IMR-90 (cell line): ENCODE data around the gene LRFN2. TPM values are rescaled to one million over a fixed set of nuclear protein-coding genes. Genes with fewer than 3 reads are reported as not detected.

ENCODE experiments used
- ATAC-seq: fragments of 200-7000 bp; cut with Tn5 transposase; 2 replicates; pipeline ENCODE4 v1.9.1; 2020; ENCODE audit warnings: low read depth, mild to moderate bottlenecking, moderate library complexity
- BruUV-seq: library from RNA; stranded (reverse); fragments of 400-500 nt; replicated peaks from 2 replicates; lab custom pipeline; 2021; lab: Mats Ljungman, UMichigan
- CTCF ChIA-PET: fragments of 300-600 bp; formaldehyde crosslinking; extraction: SDS; loops from one replicate; lab custom pipeline; 2021; ENCODE audit warnings: antibody characterized with exemption; lab: Yijun Ruan, JAX
- POLR2A ChIA-PET: fragments of 300-600 bp; sonication (Branson Sonifier 250); formaldehyde crosslinking; loops from one replicate; lab custom pipeline; 2022; ENCODE audit warnings: antibody characterized with exemption; ENCODE audit not compliant: unreplicated experiment; lab: Charles Lee
- DNase-seq: peaks from one replicate; pipeline ENCODE4 v3.0.0; 2013
- H2AFZ ChIP-seq: replicated peaks from 2 replicates; pipeline ENCODE3; 2013; ENCODE audit warnings: low read length, mild to moderate bottlenecking; ENCODE audit not compliant: poor library complexity
- H2AK5ac ChIP-seq: 2 replicates; pipeline ENCODE4 v1.6.1; 2013; ENCODE audit warnings: low read depth, low read length, inconsistent platforms
- H2AK9ac ChIP-seq: replicated peaks from 2 replicates; pipeline ENCODE3; 2013; ENCODE audit warnings: mild to moderate bottlenecking, low read depth, low read length, moderate library complexity; ENCODE audit not compliant: poor library complexity
- H2BK120ac ChIP-seq: 2 replicates; pipeline ENCODE4 v1.6.1; 2013; ENCODE audit warnings: low read depth, low read length, inconsistent platforms
- H2BK15ac ChIP-seq: 3 replicates; pipeline ENCODE4 v1.6.1; 2013; ENCODE audit warnings: low read depth, low read length, inconsistent platforms
- H2BK20ac ChIP-seq: 2 replicates; pipeline ENCODE4 v1.6.1; 2013; ENCODE audit warnings: low read depth, mild to moderate bottlenecking, inconsistent platforms, low read length, moderate library complexity
- H2BK5ac ChIP-seq: 2 replicates; pipeline ENCODE4 v1.6.1; 2013; ENCODE audit warnings: mild to moderate bottlenecking, low read depth, low read length, inconsistent platforms; ENCODE audit not compliant: poor library complexity, severe bottlenecking
- H3K14ac ChIP-seq: replicated peaks from 2 replicates; pipeline ENCODE4 v1.6.1; 2013; ENCODE audit warnings: low read depth, low read length, inconsistent platforms
- H3K18ac ChIP-seq: 2 replicates; pipeline ENCODE4 v1.6.1; 2013; ENCODE audit warnings: low read depth, low read length, control low read depth
- H3K23ac ChIP-seq: 2 replicates; pipeline ENCODE4 v1.6.1; 2013; ENCODE audit warnings: low read depth, low read length, inconsistent platforms
- H3K27ac ChIP-seq: 2 replicates; pipeline ENCODE4 v1.5.1; 2013; ENCODE audit warnings: mild to moderate bottlenecking, control low read depth, low read length; ENCODE audit not compliant: insufficient read depth
- H3K27me3 ChIP-seq: 2 replicates; pipeline ENCODE4 v1.6.1; 2013; ENCODE audit warnings: low read length; ENCODE audit not compliant: control insufficient read depth, insufficient read depth
- H3K36me3 ChIP-seq: 2 replicates; pipeline ENCODE4 v1.6.1; 2013; ENCODE audit warnings: low read length, mixed read lengths; ENCODE audit not compliant: control insufficient read depth, insufficient read depth
- H3K4ac ChIP-seq: 2 replicates; pipeline ENCODE4 v1.6.1; 2013; ENCODE audit warnings: low read depth, low read length, inconsistent platforms
- H3K4me1 ChIP-seq: 2 replicates; pipeline ENCODE4 v1.6.1; 2013; ENCODE audit warnings: low read length, mixed read lengths; ENCODE audit not compliant: control insufficient read depth, insufficient read depth
- H3K4me2 ChIP-seq: 2 replicates; pipeline ENCODE4 v1.6.1; 2013; ENCODE audit warnings: low read depth, mild to moderate bottlenecking, control low read depth, low read length, moderate library complexity
- H3K4me3 ChIP-seq: 2 replicates; pipeline ENCODE4 v1.5.1; 2013; ENCODE audit warnings: low read depth, mild to moderate bottlenecking, control low read depth, low read length, moderate library complexity; ENCODE audit not compliant: insufficient read depth
- H3K56ac ChIP-seq: 2 replicates; pipeline ENCODE4 v1.6.1; 2013; ENCODE audit warnings: low read length, inconsistent platforms; ENCODE audit not compliant: insufficient read depth; ENCODE audit errors: extremely low read depth
- H3K79me1 ChIP-seq, 2 experiments: 2 replicates each; pipeline ENCODE4 v1.6.1; 2013; ENCODE audit warnings: low read length in 2 of 2, inconsistent platforms in 1 of 2, low read depth in 1 of 2
- H3K9ac ChIP-seq: 2 replicates; pipeline ENCODE4 v1.6.1; 2013; ENCODE audit warnings: low read depth, low read length, control low read depth
- H3K9me1 ChIP-seq: 2 replicates; pipeline ENCODE4 v1.6.1; 2013; ENCODE audit warnings: low read length, inconsistent platforms; ENCODE audit not compliant: insufficient read depth
- H3K9me3 ChIP-seq: 2 replicates; pipeline ENCODE4 v1.6.1; 2013; ENCODE audit warnings: low read length; ENCODE audit not compliant: control insufficient read depth, insufficient read depth
- H4K20me1 ChIP-seq: 2 replicates; pipeline ENCODE4 v1.6.1; 2013; ENCODE audit warnings: low read length, inconsistent platforms; ENCODE audit not compliant: insufficient read depth
- H4K5ac ChIP-seq: 2 replicates; pipeline ENCODE4 v1.6.1; 2013; ENCODE audit warnings: mild to moderate bottlenecking, low read depth, low read length, control low read depth
- H4K8ac ChIP-seq, 2 experiments: 2 replicates each; pipeline ENCODE4 v1.6.1; 2013; ENCODE audit warnings: low read depth in 2 of 2, low read length in 2 of 2, control low read depth in 1 of 2, inconsistent platforms in 1 of 2
- H4K91ac ChIP-seq: 2 replicates; pipeline ENCODE4 v1.6.1; 2013; ENCODE audit warnings: low read depth, low read length, inconsistent platforms; ENCODE audit not compliant: insufficient read depth
- BHLHE40 ChIP-seq: fragments of 150-350 bp; IDR thresholded peaks from 2 replicates; pipeline ENCODE4 v1.6.1; 2016; ENCODE audit warnings: mild to moderate bottlenecking, low read depth, low read length
- CHD1 ChIP-seq: IDR thresholded peaks from 2 replicates; pipeline ENCODE4 v1.6.1; 2012; ENCODE audit warnings: low read depth, low read length, improper control_type of control experiment
- SMC3 ChIP-seq: fragments of 150-350 bp; IDR thresholded peaks from 2 replicates; pipeline ENCODE4 v1.6.1; 2016; ENCODE audit warnings: low read depth, mild to moderate bottlenecking, antibody characterized with exemption, low read length, moderate library complexity
- WGBS, 2 experiments: methylation state at CpG; one replicate each; pipeline versions ENCODE4 v1.1.5 to v1.1.7; 2013; ENCODE audit warnings: missing lambda C conversion rate in 2 of 2; ENCODE audit not compliant: insufficient read length in 1 of 2; ENCODE audit errors: extremely low coverage in 2 of 2; 5-methylcytosine and 5-hydroxymethylcytosine counted together
- dilution Hi-C: fragments of 300-500 bp; cut with HindIII; formaldehyde crosslinking; loops from one replicate; pipeline ENCODE4 v1.14.3; 2018; ENCODE audit warnings: low sequenced_read_pairs; ENCODE audit not compliant: unreplicated experiment
- in situ Hi-C: fragments of 300-500 bp; cut with MboI; formaldehyde crosslinking; loops from 3 replicates; pipeline ENCODE4 v1.14.3; 2019; ENCODE audit warnings: low sequenced_read_pairs, inconsistent platforms, mixed read lengths
- intact Hi-C: fragments of 100-400 bp; cut with micrococcal nuclease; formaldehyde crosslinking; loops from 2 replicates; pipeline ENCODE4 v1.10.0; 2022
- polyA plus RNA-seq, 3 experiments: library from polyadenylated mRNA; depleted of rRNA; stranded (reverse); fragments of >200 nt; gene quantifications; 2 replicates each; pipeline ENCODE4 v1.2.3, GENCODE V29; 2012; ENCODE audit warnings: low replicate concordance in 1 of 3
- total RNA-seq: library from RNA; depleted of rRNA; stranded (reverse); fragments of >200 nt; gene quantifications from 2 replicates; pipeline ENCODE4 v1.2.3, GENCODE V29; 2012
- TF ChIP-seq, protein P1 (sequence below): fragments of 150-350 bp; IDR thresholded peaks from 2 replicates; pipeline ENCODE4 v1.6.1; 2016; ENCODE audit warnings: low read depth, mild to moderate bottlenecking, low read length, moderate library complexity, borderline replicate concordance
- TF ChIP-seq, protein P2 (sequence below): fragments of 150-350 bp; IDR thresholded peaks from 2 replicates; pipeline ENCODE4 v1.6.1; 2017; ENCODE audit warnings: mild to moderate bottlenecking, antibody characterized with exemption, low read length, low read depth

LRFN2 gene
- total and polyA plus RNA-seq, 2 of the 4 experiments (the other 2 are of a cell fraction) = not detected

DNA sequence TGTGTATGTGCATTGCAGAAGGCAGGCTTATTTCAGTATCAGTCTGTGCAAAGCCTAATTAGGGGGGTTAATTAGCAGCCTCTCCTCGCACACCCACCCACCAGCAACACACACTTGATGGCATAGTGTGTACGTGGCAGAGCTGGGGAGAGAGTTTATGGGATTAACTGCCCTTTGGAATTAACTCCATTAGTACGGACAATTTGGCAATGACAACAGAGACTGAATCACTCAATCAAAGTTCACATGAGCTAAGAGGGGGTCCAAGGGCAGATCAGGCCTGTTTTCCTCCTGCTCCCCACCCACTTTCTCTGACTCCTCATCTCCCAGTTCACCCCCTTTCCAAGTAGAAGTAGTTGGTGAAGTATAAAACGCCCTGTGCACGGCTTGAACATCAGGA, 69.5 kb downstream of the LRFN2 start:
- CTCF ChIA-PET = no interaction called here
- in situ Hi-C loops = no loop called here
- no peak for ATAC-seq

More for the DNA sequence above, 69.5 kb downstream of the LRFN2 start:
- H3K27me3 ChIP-seq = no peaks in the 10 kb centered on the region
- H3K18ac ChIP-seq = no peak overlapping the region
- POLR2A ChIA-PET = no interaction called here
- no peak overlapping the region for H2BK5ac ChIP-seq
- dilution Hi-C loops = no loop called here
- H3K56ac ChIP-seq = no peak overlapping the region
- TF ChIP-seq, protein P1, sequence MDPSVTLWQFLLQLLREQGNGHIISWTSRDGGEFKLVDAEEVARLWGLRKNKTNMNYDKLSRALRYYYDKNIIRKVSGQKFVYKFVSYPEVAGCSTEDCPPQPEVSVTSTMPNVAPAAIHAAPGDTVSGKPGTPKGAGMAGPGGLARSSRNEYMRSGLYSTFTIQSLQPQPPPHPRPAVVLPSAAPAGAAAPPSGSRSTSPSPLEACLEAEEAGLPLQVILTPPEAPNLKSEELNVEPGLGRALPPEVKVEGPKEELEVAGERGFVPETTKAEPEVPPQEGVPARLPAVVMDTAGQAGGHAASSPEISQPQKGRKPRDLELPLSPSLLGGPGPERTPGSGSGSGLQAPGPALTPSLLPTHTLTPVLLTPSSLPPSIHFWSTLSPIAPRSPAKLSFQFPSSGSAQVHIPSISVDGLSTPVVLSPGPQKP = no peak
- TF ChIP-seq CHD1 = no peak
- TF ChIP-seq, protein P2, sequence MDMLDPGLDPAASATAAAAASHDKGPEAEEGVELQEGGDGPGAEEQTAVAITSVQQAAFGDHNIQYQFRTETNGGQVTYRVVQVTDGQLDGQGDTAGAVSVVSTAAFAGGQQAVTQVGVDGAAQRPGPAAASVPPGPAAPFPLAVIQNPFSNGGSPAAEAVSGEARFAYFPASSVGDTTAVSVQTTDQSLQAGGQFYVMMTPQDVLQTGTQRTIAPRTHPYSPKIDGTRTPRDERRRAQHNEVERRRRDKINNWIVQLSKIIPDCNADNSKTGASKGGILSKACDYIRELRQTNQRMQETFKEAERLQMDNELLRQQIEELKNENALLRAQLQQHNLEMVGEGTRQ = no peak
- TF ChIP-seq SMC3 = no peak
- TF ChIP-seq BHLHE40 = no peak
- H3K4ac ChIP-seq = no peak overlapping the region
- H2BK120ac ChIP-seq = no peak overlapping the region
- no peaks in the 10 kb centered on the region for H3K9me3 ChIP-seq
- no CpG with 5 or more reads among the region's 5 CpGs for WGBS, 2 experiments
- H3K4me2 ChIP-seq = no peak overlapping the region
- H3K79me1 ChIP-seq = no peaks in the 10 kb centered on the region
- H4K8ac ChIP-seq = no peak overlapping the region
- H3K14ac ChIP-seq = no peak overlapping the region
- H3K9ac ChIP-seq = no peak overlapping the region
- H2AK9ac ChIP-seq = no peak overlapping the region
- H3K4me1 ChIP-seq = no peaks in the 10 kb centered on the region
- H4K5ac ChIP-seq = no peak overlapping the region
- no peaks in the 10 kb centered on the region; the same call in 1 of the 2 replicates for H4K20me1 ChIP-seq
- H2AK5ac ChIP-seq = no peak overlapping the region
- H2AFZ ChIP-seq = no peak overlapping the region
- intact Hi-C loops = no loop called here
- H3K4me3 ChIP-seq = no peak overlapping the region
- no peak overlapping the region for H4K91ac ChIP-seq
- no TSS peak for BruUV-seq
- H3K9me1 ChIP-seq = no peaks in the 10 kb centered on the region
- no peak overlapping the region for H2BK20ac ChIP-seq
- DNase-seq = no peak
- no peak overlapping the region for H3K23ac ChIP-seq
- no peaks in the 10 kb centered on the region for H3K36me3 ChIP-seq
- H3K27ac ChIP-seq = no peak overlapping the region
- no peak overlapping the region for H2BK15ac ChIP-seq
